Adrenal gland (tissue), 12 donors: ENCODE data around the gene ABCC12. TPM values are rescaled to one million over a fixed set of nuclear protein-coding genes. Genes with fewer than 3 reads are reported as not detected.

ENCODE experiments used
- DNase-seq, 7 donors: peaks; one replicate each; pipeline ENCODE4 v3.0.0-alpha.2; 2019 to 2020
- H3K27ac ChIP-seq, 5 donors: fragments of 200-600 bp; sonication (generic) in 4 of 5; 1 replicate in 3 of 5; 2 replicates in 2 of 5; pipeline versions ENCODE4 v1.5.1 to v1.8.0; 2016 to 2020; ENCODE audit warnings: mild to moderate bottlenecking in 1 of 5
- H3K27me3 ChIP-seq: fragments of 200-600 bp; 2 replicates; pipeline ENCODE4 v1.8.0; 2021
- H3K36me3 ChIP-seq, 2 donors: fragments of 200-600 bp; replicated peaks in 1 of 2; 1 replicate in 1 of 2; 2 replicates in 1 of 2; pipeline versions ENCODE4 v1.5.1 to v1.8.0; 2018 to 2022
- H3K4me1 ChIP-seq, 2 donors: fragments of 200-600 bp; replicated peaks in 1 of 2; 1 replicate in 1 of 2; 2 replicates in 1 of 2; pipeline versions ENCODE4 v1.5.1 to v1.8.0; 2018 to 2021
- H3K4me3 ChIP-seq, 4 donors: fragments of 200-600 bp; sonication (generic) in 3 of 4; one replicate each; pipeline ENCODE4 v1.5.1; 2016 to 2018
- H3K9me3 ChIP-seq, 3 donors: fragments of 200-600 bp; sonication (generic) in 1 of 3; replicated peaks in 1 of 3; 1 replicate in 2 of 3; 2 replicates in 1 of 3; pipeline versions ENCODE4 v1.5.1 to v1.8.0; 2016 to 2021
- POLR2A ChIP-seq, 2 donors: fragments of 450-650 bp; IDR thresholded peaks; one replicate each; pipeline ENCODE4 v1.6.1; 2017; ENCODE audit warnings: antibody characterized with exemption in 2 of 2, mild to moderate bottlenecking in 2 of 2, moderate library complexity in 1 of 2
- WGBS, 4 donors: extraction: QIAGEN DNeasy Blood & Tissue Kit in 2 of 4; methylation state at CpG; one replicate each; pipeline versions ENCODE4 v1.1.5 to v1.1.7; 2013 to 2017; 5-methylcytosine and 5-hydroxymethylcytosine counted together
- intact Hi-C, 2 donors: fragments of 100-400 bp; cut with DNase I; formaldehyde crosslinking; loops; one replicate each; pipeline versions ENCODE4 v1.14.1 to v1.15.0; 2022 to 2023
- polyA plus RNA-seq, 3 donors: library from polyadenylated mRNA; stranded (reverse); fragments of 200-250 nt in 2 of 3; fragments of 350-450 nt in 1 of 3; fragmentation: Illumina TruSeq in 1 of 3; extraction: RNeasy Lipid Tissue Mini Kit (QIAGEN cat#74804) in 1 of 3; gene quantifications; one replicate each; pipeline ENCODE4 v1.2.3, GENCODE V29; 2013 to 2014
- total RNA-seq, 9 donors: library from RNA; depleted of rRNA in 4 of 9; stranded (reverse); fragments of >200 nt in 4 of 9; fragments of 120-200 nt in 1 of 9; fragmentation: NEBNext Ultra II Directional in 1 of 9; extraction: Animal tissue kit (Norgen Biotek cat#: 25700) in 1 of 9; gene quantifications; one replicate each; pipeline versions ENCODE4 v1.1.0 to v1.2.4, GENCODE V29; 2013 to 2023
- TF ChIP-seq, protein P1 (sequence below), 6 experiments: fragments of 450-650 bp in 4 of 6; fragments of 200-600 bp in 2 of 6; sonication (generic) in 1 of 6; IDR thresholded peaks; 1 replicate in 5 of 6; 2 replicates in 1 of 6; pipeline versions ENCODE4 v1.5.1 to v1.8.0; 2016 to 2021; ENCODE audit warnings: antibody characterized with exemption in 6 of 6, mild to moderate bottlenecking in 2 of 6, moderate library complexity in 1 of 6
- donor health status: healthy with polysubstance abuse.
- donor health status: Bipolar disorder and iron deficiency.
- donor health status: DM: yes; HTN: yes; CAD: no.
- donor health status: DM: no; HTN: no; CAD: no.
- donor health status: DM: no; HTN: no; CAD: no.
- donor health status: DM: yes; HTN: yes; CAD: no.

Gene ABCC12
- total and polyA plus RNA-seq, 12 donors = not detected

GRCh38 chr16:48153774-48154173, 2.0 kb downstream of the ABCC12 start:
- TF ChIP-seq, protein P1, sequence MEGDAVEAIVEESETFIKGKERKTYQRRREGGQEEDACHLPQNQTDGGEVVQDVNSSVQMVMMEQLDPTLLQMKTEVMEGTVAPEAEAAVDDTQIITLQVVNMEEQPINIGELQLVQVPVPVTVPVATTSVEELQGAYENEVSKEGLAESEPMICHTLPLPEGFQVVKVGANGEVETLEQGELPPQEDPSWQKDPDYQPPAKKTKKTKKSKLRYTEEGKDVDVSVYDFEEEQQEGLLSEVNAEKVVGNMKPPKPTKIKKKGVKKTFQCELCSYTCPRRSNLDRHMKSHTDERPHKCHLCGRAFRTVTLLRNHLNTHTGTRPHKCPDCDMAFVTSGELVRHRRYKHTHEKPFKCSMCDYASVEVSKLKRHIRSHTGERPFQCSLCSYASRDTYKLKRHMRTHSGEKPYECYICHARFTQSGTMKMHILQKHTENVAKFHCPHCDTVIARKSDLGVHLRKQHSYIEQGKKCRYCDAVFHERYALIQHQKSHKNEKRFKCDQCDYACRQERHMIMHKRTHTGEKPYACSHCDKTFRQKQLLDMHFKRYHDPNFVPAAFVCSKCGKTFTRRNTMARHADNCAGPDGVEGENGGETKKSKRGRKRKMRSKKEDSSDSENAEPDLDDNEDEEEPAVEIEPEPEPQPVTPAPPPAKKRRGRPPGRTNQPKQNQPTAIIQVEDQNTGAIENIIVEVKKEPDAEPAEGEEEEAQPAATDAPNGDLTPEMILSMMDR (IDR thresholded peaks at IDR 0.05) = no peak
- TF ChIP-seq POLR2A (IDR thresholded peaks at IDR 0.05) = no peak
- Histone ChIP-seq H3K27ac (no peak overlapping the region), H3K36me3 (no peaks in the 10 kb centered on the region), H3K9me3 (peaks cover 0 to 5% (median 0%) of the 10 kb centered on the region in 3 donors), H3K27me3 (no peaks in the 10 kb centered on the region), H3K4me1 (no peaks in the 10 kb centered on the region), H3K4me3 (no peak overlapping the region)
- no peak for DNase-seq
- intact Hi-C loops = loop anchor here in 1 of 2 donors (10.0 kb wide), 1 partner anchor 1009 kb away; the partner anchor contains the start of gene NETO2
- WGBS, 4 donors = 80 to 88% (median 84%) methylated on average over 4 to 5 of the region's 5 CpGs

- Histone ChIP-seq H3K4me1 (no peaks in the 10 kb centered on the region), H3K27ac (no peak overlapping the region), H3K27me3 (no peaks in the 10 kb centered on the region), H3K36me3 (no peaks in the 10 kb centered on the region), H3K9me3 (peaks cover 0 to 5% (median 0%) of the 10 kb centered on the region in 3 donors), H3K4me3 (no peak overlapping the region)
- intact Hi-C loops = loop anchor here in 1 of 2 donors (10.0 kb wide), 1 partner anchor 1007 kb away; the partner anchor contains the start of gene NETO2
- 92 to 95% (median 93%) methylated on average over 6 to 9 of the region's 9 CpGs for WGBS, 4 donors
- TF ChIP-seq, protein P1 (IDR thresholded peaks at IDR 0.05) = no peak
- no peak for TF ChIP-seq POLR2A (IDR thresholded peaks at IDR 0.05)
- DNase-seq = no peak
Measured at GRCh38 chr16:48152226-48152625, 3.6 kb downstream of the ABCC12 start.

GRCh38 chr16:48150707-48151106, 5.1 kb downstream of the ABCC12 start:
- Histone ChIP-seq H3K4me3 (no peak overlapping the region), H3K4me1 (no peaks in the 10 kb centered on the region), H3K9me3 (peaks cover 0 to 5% (median 0%) of the 10 kb centered on the region in 3 donors), H3K27ac (no peak overlapping the region), H3K27me3 (no peaks in the 10 kb centered on the region), H3K36me3 (no peaks in the 10 kb centered on the region)
- 67 to 79% (median 73%) methylated on average over 1 of the region's 1 CpG for WGBS, 4 donors
- intact Hi-C loops = loop anchor here in 1 of 2 donors (10.0 kb wide), 1 partner anchor 1006 kb away; the partner anchor contains the start of gene NETO2
- no peak for DNase-seq
- TF ChIP-seq POLR2A (IDR thresholded peaks at IDR 0.05) = no peak
- TF ChIP-seq, protein P1 (IDR thresholded peaks at IDR 0.05) = no peak

- Histone ChIP-seq H3K36me3 (no peaks in the 10 kb centered on the region), H3K4me3 (no peak overlapping the region), H3K27me3 (no peaks in the 10 kb centered on the region), H3K27ac (no peak overlapping the region), H3K4me1 (no peaks in the 10 kb centered on the region), H3K9me3 (peaks cover 0 to 5% (median 0%) of the 10 kb centered on the region in 3 donors)
- 94 to 95% (median 94%) methylated on average over 4 of the region's 4 CpGs for WGBS, 4 donors
- no peak for TF ChIP-seq POLR2A (IDR thresholded peaks at IDR 0.05)
- TF ChIP-seq, protein P1 (IDR thresholded peaks at IDR 0.05) = no peak
- DNase-seq = no peak
- intact Hi-C loops = no loop called here
Measured at GRCh38 chr16:48146710-48147109, 9.1 kb downstream of the ABCC12 start.
